SKM-1 (cell line): Measurements from ENCODE around the gene MED29.

Experiments used
- DNase-seq: peaks from one replicate; lab custom pipeline; 2025; ENCODE audit not compliant: unreplicated experiment; lab: John Stamatoyannopoulos, UW

The MED29 gene

DNA sequence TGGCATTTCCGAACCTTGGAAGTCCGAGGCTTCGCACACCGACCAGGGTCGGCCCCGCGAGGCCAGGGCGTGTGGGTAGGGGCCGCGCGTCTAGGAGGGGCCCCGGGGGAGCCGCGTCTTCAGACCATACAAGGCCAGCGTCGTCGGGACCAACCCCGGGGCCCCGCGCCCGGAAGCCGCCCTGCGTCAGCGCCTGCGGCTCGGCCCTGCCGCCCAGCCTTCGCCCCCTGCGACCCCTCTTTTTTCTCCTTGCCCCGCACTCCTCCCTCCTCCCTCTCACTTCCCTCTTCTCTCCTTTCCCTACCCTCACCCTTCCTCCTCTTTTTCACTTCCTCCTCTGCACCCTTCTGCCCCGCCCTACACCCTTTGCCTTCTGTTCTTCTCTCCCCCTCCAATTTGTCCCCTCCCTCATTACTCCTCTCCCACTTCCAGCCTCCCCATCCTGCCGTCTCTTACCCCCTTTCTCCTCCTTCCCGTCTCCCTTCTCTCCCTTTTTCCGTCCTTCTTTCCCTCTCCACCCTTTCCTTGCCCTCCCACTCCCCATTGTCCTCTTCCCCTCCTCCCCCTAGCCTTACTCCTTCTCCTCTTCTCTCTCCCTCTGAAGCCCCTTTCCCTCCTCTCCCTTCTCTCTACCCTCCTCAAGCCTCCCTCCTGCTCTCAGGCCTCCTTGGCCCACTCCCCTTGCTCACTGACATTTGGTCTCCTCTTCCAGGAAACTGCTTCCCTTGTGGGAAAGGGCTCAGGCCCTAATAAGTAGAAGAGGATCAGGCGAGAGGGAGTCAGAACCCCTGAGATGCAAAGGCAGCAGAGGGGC is 19.0 kb downstream of the MED29 start:
- peak; percentile 71 for DNase-seq

DNA sequence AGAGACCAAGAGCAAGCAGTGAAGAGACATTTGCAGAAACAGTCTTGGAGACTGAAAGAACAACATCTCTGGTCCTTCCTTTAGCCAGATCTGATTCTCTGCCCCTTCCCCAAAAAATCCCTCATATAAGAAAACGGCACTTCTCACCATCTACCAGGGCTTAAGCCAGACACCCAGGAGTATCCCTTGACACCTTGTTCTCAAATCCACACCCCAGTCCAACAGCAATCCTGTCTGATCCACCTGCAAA is 19.6 kb downstream of the MED29 start:
- DNase-seq: no peak

DNA sequence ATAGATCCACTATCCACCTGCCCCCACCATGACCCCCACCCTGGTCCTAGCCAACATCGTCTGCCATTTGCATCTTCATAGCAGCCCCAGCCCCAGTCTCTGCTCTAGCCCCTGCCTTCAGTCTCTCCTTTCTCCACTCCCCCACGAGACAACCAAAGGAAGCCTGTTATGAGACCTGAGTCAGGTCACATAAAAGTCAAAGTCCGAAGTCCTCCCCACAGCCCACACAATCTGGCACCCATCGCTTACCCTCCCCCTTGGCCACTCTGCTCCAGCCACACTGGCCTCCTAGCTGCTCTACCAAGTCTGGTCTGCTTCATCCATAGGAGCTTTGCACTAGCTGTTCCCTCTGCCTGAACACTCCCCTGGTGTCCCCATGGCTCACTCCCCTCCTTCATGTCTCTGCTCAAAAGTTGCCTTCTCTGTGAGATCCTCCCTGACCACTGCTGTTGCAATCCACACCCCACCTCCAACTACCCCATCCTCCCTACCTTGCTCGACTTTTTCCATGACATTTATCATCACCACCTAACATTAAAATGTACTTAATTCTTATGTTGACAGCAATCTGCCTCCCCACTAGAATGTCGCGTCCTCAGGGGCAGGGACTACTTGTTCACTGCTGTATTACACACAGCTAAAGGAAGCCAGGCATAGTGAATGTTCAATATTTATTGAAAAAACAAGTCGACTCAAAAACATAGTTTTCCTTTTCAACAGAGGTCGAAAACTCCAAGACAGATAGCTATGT is 20.1 kb downstream of the MED29 start:
- no peak for DNase-seq

DNA sequence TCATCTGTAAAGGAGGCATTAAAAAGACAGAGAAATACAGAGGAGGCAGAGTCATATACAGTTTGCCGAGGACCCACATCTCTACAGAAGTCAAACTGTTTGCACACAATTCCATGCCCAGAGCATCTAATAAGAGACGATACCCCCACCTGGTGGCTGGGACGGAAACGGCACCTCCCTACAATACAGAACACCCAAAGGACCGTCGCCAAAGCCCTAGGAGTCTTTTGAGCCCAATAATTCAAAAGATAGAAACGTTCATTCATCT is 20.6 kb downstream of the MED29 start:
- DNase-seq: peak; percentile 81

DNA sequence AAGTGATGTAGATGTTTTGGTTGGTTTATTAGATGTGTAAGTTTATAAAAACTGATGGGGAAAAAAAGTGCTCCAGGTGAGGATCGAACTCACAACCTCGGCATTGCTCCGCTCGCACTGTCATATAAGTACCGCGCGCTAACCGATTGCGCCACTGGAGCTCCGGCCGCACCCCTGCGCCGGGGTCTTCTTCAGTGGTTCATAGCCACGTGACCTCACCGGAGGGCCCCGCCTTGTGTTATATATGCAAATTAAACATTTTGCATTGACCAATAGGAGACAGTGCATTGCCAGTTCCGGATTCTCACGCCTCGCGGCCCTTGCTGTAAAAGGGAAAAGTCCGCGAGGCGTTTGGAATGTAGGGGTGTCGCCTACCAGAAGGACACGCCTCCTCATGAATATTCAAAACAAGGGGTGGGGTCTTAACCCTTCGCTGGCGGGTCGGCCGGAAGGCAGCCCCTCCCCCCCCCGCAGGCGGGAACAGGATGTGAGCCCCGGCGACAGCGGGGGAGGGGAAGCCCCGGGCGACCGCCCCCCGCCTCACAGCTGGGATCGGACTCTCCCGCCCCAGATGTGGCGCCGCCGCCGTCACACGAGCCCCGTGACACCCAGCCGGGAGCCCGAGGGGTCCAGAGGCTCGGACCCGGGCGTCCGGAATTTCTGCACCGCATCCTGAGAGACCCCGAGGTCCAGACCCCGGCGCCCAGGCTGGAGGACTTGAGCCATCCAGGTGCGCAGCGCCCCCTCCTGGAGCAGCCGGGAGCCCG is 21.1 kb downstream of the MED29 start, which contains the start of gene PLEKHG2:
Gene PLEKHG2, plus strand, starts transcription at position 570 of the 767 bp plus-strand sequence. CDS start 1,418 bp downstream, outside the sequence.
- peak; percentile 96 for DNase-seq

DNA sequence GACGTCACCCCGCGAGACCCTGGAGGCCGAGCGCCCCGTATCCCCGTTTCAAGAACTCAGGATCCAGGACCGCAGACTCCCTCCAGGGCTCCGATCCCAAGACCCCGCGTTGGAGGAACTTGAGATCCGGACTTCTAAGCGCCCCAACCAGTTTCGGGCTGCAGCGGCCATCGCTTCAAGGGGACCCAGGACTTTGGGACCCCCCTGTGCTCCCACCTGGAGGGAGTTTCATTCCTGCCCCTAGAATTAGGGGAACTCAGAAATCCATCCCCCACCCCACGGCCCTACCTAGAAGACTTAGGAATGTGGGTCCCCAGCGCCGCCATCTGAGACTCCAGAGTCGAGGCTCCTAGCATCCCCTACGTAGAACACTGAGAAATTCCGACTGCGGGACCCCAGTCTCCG is 21.7 kb downstream of the MED29 start:
- peak; percentile 23 for DNase-seq

DNA sequence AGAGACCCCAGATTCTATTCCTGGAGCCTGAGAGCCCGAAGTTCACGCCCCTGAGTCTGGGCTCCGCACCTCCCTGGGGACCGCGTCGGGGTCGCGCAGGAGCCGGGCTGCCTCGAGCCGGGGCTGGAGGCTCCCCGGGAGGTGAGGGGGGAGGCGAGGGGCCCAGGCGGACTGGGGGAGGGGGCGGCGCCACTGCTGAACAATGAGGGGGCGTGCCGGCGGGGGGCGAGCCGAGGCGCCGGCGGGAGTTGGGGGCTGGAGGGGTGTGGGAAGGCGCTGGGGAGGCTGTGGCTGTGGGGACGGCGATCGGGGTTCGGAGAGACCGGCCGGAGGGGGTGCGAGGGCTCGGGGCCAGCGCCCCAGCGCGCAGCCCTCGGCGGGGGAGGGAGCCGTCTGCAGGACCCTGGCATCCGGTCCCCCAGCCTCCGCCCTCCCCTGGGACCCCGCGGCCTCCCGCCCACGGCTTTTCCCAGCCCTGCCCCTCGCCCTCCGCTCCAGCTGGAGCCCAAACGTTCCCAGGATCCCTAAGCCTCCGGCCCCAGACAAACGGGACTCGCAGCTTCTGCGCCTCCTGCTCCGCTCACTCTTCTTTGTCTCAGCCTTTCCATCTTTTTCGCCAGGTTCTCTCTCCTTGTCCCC is 22.2 kb downstream of the MED29 start:
- DNase-seq: no peak

DNA sequence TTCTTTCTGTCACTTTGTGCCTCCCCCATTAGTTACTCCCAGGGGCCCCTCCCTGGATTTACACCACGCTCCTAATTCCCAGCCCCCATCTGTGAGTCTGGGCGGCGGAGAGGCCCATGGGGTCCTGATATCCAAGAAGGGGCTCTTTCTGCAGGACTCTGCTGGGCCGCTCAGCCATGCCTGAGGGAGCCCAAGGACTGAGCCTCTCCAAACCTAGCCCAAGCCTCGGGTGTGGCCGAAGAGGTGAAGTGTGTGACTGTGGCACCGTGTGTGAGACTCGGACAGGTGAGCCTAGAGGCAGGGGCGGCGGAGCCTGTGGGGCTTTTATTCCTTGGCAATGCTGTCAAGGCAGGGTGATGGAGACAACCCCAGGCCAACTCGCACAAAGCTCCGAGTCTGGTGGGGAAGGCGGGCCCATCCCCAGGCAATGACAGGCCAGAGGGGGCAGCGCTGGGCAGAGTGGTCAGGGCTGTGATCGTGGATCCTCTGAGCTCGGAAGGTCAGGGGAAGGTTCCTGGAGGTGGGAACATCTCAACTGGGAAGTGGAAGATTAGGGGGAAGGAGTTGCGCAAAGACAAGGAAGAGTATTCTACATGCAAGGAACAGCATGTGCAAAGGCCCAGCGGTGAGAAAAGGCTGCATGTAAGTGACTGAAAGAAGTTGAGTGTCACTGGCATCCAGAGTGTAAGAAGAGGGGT is 22.9 kb downstream of the MED29 start:
- no peak for DNase-seq

DNA sequence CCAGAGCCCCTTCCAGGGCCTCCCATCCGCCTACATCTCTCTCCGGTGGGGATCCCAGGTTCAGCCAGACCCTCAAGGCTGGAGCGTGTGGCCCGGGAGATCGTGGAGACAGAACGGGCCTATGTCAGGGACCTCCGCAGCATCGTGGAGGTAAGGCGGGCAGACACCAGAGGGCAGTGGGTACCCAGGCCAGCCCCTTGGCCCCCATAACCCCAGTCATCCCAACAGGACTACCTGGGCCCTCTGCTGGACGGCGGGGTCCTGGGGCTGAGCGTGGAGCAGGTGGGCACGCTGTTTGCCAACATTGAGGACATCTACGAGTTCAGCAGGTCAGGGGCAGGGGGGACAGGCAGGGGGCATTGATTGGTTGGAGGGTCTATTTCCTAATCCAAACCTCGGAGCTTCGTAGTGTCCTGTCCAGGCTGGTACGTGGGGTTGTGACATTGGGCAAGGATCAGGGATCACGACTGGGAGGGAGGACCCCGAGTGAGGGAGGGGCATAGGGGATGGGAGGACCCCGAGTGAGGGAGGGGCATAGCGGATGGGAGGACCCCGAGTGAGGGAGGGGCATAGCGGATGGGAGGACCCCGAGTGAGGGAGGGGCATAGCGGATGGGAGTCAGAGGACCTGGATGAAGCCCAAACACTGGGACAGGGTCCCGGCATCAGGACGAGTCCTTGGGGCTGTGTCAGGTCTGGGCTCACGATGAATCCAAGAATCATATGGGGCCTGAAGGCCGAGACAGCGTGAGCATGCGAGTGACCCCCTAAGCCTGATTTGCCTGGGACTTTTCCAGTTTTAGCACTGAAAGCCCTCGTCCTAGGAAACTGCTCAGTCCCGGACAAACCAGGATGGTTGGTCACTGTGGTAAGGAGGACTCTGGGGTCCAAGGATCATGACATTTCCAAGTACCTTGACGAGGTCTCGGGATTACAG is 24.2 kb downstream of the MED29 start:
- DNase-seq: no peak

DNA sequence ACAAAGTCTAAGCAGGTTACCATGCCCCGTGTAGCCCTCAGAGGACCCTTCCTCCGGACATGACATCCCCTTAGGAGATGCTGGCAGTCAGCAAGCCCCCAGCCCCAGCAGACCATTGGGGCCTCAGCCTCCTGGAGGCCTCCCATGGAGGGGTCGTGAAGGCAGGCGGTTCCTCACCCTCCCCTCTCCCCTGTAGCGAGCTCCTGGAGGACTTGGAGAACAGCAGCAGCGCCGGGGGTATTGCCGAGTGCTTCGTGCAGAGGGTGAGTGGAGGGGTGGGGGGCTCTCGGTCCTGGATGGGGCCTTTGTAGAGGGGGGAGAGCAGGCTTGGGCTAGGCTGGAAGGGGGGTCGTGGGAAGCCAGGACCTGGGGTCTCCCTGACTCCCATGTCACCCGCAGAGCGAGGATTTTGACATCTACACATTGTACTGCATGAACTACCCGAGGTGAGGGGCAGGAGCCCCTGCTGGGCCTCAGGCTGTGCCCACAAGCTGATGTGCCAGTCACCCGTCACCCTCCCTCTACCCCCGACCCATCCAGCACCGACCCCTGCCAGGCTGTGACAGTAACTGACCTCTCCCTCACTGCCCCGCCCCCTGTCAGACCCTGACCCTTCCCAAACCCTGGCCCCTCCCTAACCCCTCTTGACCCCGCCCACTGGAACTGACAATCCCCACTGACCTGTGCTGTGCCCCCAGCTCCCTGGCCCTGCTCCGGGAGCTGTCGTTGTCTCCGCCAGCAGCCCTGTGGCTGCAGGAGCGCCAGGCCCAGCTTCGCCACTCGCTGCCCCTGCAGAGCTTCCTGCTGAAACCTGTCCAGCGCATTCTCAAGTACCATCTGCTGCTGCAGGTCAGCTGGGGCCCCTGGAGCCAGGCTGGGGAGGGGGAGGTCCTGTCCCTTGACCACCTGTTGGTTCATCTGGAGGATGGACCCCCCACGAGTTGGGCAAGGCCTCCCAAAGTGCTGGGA is 25.3 kb downstream of the MED29 start:
- no peak for DNase-seq

DNA sequence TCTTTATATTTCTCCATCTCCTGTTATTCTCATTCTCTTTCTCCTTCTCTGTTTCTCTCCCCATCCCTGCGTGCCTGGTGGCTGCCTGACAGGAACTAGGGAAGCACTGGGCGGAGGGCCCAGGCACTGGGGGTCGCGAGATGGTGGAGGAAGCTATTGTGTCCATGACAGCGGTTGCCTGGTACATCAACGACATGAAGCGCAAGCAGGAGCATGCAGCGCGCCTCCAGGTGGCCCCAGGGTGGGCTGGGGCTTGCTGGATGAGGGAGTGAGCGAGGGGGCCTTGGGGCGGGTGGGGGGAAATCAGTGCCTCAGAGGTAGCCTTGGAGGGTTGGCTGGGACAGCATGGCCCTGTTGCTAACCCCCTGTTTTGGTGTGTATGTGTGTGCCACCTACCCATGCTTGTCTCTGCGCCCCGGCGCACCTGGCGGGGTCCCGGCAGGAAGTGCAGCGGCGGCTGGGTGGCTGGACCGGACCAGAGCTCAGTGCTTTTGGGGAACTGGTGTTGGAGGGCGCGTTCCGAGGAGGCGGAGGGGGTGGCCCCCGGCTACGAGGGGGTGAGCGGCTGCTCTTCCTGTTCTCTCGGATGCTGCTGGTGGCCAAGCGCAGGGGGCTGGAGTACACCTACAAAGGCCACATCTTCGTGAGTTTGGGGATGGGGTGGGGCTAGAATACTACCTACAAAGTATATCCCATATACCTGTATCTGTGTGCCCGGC is 26.4 kb downstream of the MED29 start:
- no peak for DNase-seq

DNA sequence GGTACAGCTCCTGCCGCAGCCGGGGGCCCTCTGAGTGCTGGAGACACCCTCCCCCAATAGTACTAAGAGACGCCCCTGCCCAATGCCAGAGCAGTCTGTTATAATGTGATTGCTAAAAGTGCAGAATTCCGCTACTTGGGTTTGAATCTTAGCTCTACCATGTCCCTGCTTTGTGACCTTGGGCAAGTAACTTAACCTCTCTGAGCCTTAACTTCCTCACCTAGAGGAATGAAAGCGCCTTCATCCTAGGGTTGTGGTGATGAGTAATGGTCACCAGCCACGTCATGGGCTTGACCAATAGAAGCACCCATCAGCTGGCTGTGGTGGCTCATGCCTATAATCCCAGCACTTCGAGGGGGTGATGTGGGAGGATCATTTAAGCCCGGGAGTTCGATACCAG is 27.8 kb downstream of the MED29 start:
- no peak for DNase-seq

DNA sequence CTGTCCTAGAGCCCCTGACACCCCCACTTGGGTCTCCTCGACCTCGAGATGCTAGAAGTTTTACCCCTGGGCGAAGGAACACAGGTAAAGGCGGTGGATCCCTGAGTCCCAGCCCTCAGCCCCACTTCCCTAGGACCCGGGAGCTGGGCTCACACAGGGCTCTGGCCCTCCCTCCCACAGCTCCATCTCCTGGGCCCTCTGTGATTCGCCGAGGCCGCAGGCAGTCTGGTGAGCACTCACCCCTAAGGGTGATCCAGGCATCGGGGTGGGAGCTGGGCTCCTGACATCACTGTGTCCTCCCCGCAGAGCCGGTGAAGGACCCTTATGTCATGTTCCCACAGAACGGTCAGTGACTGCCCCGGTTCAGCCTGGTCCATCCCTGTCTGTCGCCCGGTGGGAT is 29.6 kb downstream of the MED29 start:
- no peak for DNase-seq

DNA sequence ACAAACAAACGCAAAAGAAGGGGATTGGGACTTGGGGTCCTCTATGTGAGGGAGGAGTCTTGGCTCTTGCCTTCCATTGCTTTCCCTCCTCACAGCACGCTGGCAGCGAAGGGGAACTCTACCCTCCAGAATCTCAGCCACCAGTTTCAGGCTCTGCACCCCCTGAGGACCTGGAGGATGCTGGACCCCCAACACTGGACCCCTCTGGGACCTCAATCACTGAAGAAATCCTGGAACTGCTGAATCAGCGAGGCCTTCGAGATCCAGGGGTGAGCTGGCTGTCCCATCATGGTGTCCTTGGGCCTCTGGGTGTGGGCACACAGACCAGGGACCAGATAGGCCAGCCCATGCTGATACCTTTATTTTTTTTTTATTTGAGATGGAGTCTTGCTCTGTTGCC is 30.8 kb downstream of the MED29 start:
- DNase-seq: no peak

DNA sequence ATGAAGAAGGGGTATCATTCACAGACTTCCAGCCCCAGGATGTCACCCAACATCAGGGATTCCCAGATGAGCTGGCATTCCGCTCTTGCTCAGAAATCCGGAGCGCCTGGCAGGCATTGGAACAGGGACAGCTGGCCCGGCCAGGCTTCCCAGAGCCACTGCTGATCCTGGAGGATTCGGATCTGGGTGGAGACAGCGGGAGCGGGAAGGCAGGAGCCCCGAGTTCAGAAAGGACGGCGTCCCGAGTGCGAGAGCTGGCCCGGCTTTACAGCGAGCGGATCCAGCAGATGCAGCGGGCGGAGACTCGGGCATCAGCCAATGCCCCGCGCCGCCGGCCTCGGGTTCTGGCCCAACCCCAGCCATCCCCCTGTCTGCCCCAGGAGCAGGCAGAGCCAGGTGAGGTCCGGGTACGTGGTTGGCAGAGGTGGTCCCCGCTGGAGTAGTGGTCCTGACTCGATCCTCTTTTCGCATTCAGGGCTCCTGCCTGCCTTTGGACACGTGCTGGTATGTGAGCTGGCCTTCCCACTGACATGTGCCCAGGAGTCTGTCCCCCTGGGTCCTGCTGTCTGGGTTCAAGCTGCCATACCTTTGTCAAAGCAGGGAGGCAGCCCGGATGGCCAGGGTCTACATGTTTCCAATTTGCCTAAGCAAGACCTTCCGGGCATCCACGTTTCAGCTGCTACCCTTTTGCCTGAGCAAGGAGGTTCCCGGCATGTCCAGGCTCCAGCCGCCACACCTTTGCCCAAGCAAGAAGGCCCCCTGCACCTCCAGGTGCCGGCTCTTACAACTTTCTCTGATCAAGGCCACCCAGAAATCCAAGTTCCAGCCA is 32.3 kb downstream of the MED29 start:
- no peak for DNase-seq

DNA sequence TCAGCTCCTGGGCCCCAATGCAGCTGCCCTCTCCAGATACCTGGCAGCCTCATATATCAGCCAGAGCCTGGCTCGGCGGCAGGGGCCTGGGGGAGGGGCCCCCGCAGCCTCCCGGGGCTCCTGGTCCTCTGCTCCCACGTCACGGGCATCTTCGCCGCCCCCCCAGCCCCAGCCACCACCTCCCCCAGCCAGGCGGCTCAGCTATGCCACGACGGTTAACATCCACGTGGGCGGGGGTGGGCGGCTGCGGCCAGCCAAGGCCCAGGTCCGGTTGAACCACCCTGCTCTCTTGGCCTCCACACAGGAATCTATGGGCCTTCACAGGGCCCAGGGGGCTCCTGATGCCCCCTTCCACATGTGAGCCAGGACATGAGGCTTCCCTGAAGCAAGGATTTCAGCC is 33.8 kb downstream of the MED29 start:
- no peak for DNase-seq

DNA sequence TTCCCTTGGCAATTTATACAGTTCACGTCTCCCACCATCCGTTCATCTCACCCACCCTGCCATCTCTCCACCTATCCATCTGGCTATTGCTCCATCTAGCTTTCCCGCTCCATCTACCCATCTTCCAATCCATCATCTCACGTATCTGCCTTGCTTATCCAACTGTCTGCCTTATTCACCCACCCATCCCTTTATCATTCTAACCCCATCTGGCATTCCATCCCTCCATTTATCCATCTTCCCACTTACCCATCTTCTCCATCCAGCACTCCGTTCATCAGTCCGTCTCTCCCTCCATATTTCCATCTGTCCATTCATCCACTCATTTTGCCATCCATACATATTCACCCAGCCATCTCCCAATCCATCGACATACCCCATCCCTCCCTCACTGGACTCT is 34.6 kb downstream of the MED29 start:
- no peak for DNase-seq
